Body of pancreas (tissue), 4 donors: ENCODE data around the gene PHTF2. TPM values are rescaled to one million over a fixed set of nuclear protein-coding genes. Genes with fewer than 3 reads are reported as not detected.

ENCODE experiments used
- ATAC-seq: fragments of 150-250 bp; one replicate; pipeline ENCODE4 v1.9.1; 2016
- DNase-seq, 4 donors: peaks; one replicate each; pipeline ENCODE4 v3.0.0-alpha.2; 2019
- H3K27ac ChIP-seq, 4 donors: fragments of 200-600 bp; sonication (generic); 1 replicate in 3 of 4; 2 replicates in 1 of 4; pipeline versions ENCODE4 v1.5.1 to v1.6.1; 2016 to 2019; ENCODE audit warnings: mild to moderate bottlenecking in 1 of 4, mixed read lengths in 1 of 4, moderate library complexity in 1 of 4
- H3K27me3 ChIP-seq, 2 donors: fragments of 200-600 bp; sonication (generic); one replicate each; pipeline ENCODE4 v1.6.0; 2016; ENCODE audit warnings: mild to moderate bottlenecking in 1 of 2
- H3K36me3 ChIP-seq, 2 donors: fragments of 200-600 bp; sonication (generic); replicated peaks in 1 of 2; 2 replicates each; pipeline ENCODE4 v1.5.1; 2016; ENCODE audit warnings: low read depth in 2 of 2; ENCODE audit not compliant: insufficient read depth in 1 of 2
- H3K4me1 ChIP-seq: fragments of 200-600 bp; sonication (generic); one replicate; pipeline ENCODE4 v1.6.0; 2016
- H3K4me3 ChIP-seq, 2 donors: fragments of 200-600 bp; sonication (generic); 1 replicate in 1 of 2; 2 replicates in 1 of 2; pipeline ENCODE4 v1.5.1; 2016 to 2019
- H3K9me3 ChIP-seq, 3 donors: fragments of 200-600 bp; sonication (generic); 1 replicate in 2 of 3; 2 replicates in 1 of 3; pipeline ENCODE4 v1.5.1; 2016
- CTCF ChIP-seq, 7 experiments: fragments of 450-650 bp in 4 of 7; fragments of 200-600 bp in 3 of 7; sonication (generic) in 3 of 7; IDR thresholded peaks; one replicate each; pipeline ENCODE4 v1.5.1; 2016 to 2019; ENCODE audit warnings: antibody characterized with exemption in 7 of 7
- POLR2A ChIP-seq, 3 donors: fragments of 450-650 bp; IDR thresholded peaks; one replicate each; pipeline ENCODE4 v1.6.1; 2016; ENCODE audit warnings: antibody characterized with exemption in 3 of 3, mild to moderate bottlenecking in 2 of 3
- WGBS, 2 donors: methylation state at CpG; one replicate each; pipeline ENCODE4 v1.1.5; 2017; 5-methylcytosine and 5-hydroxymethylcytosine counted together
- intact Hi-C: fragments of 100-400 bp; cut with DNase I; formaldehyde crosslinking; loops from one replicate; pipeline ENCODE4 v1.15.1; 2023
- total RNA-seq, 2 donors: library from RNA; depleted of rRNA; stranded (reverse); fragments of >200 nt; gene quantifications; one replicate each; pipeline ENCODE4 v1.1.0, GENCODE V29; 2016

Gene PHTF2
- total RNA-seq, 2 donors from 2014 or later, result 7.9 to 9.6 TPM

DNA sequence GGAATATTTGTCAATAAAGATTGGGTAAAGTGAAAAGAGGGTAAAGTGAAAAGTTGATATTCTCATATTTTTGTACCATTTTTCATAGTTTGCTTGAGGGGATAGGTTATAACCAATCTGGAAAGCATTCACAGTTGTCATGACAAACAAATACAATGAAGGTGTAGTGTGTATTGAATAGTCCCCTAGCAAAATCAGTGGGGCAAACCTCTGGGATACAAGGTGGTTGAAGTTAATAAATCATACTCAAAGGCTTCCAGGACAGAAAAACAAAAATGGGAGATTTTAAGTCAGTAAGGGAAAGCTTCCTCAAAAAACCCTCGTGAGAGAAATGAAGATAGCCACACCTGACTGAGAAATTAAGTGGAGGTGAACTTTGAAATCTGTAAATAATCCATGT, 39.4 kb downstream of the PHTF2 start:
- Histone ChIP-seq H3K9me3 (no peaks in the 10 kb centered on the region), H3K36me3 (no peaks in the 10 kb centered on the region), H3K4me1 (peaks cover 17% of the 10 kb centered on the region), H3K27me3 (no peaks in the 10 kb centered on the region), H3K27ac (peak overlapping the region in 1 of 4 donors; percentile 39), H3K4me3 (no peak overlapping the region)
- ATAC-seq (peak; percentile 35), DNase-seq (no peak)
- intact Hi-C loops, result no loop called here
- TF ChIP-seq CTCF (IDR thresholded peaks at IDR 0.05), result no peak
- TF ChIP-seq POLR2A (IDR thresholded peaks at IDR 0.05), result no peak
- WGBS, 2 donors, result 25 to 37% methylated on average over 1 of the region's 1 CpG

- peaks cover 17% of the 10 kb centered on the region for H3K4me1 ChIP-seq
- no peak overlapping the region for H3K27ac ChIP-seq
- no peaks in the 10 kb centered on the region for H3K27me3 ChIP-seq
- H3K4me3 ChIP-seq, result no peak overlapping the region
- H3K36me3 ChIP-seq, result no peaks in the 10 kb centered on the region
- WGBS, 2 donors, result 43 to 47% methylated on average over 3 of the region's 3 CpGs
- ATAC-seq (no peak), DNase-seq (no peak)
- intact Hi-C loops, result no loop called here
- TF ChIP-seq POLR2A (IDR thresholded peaks at IDR 0.05) (no peak), CTCF (IDR thresholded peaks at IDR 0.05) (no peak)
- H3K9me3 ChIP-seq, result no peaks in the 10 kb centered on the region
Observed at GRCh38 chr7:77838929-77839491, 40.4 kb downstream of the PHTF2 start.

DNA sequence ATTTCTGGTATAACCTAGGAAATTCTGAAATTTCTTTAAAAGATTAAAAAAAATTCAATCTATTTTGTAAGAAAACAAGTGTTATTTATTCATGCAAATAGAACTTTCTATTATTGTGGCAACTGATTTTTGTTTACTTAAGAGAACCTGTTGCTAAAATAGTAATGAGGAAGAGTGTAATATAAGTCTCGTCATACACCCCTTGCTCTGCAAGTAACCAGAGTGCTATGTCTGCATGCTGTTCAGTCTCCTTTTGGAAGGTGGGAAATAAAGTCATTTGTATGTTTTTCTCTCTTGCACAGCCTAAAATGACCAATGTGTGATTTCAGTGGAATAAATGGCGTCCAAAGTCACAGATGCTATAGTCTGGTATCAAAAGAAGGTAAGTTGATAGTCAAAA, 41.3 kb downstream of the PHTF2 start:
- DNase-seq, result no peak
- H3K27ac ChIP-seq, result no peak overlapping the region
- H3K4me3 ChIP-seq, result no peak overlapping the region
- no peak for ATAC-seq
- peaks cover 11% of the 10 kb centered on the region for H3K4me1 ChIP-seq
- no peaks in the 10 kb centered on the region for H3K36me3 ChIP-seq
- H3K27me3 ChIP-seq, result no peaks in the 10 kb centered on the region
- no peak for TF ChIP-seq POLR2A (IDR thresholded peaks at IDR 0.05)
- no peak for TF ChIP-seq CTCF (IDR thresholded peaks at IDR 0.05)
- 72 to 87% methylated on average over 2 of the region's 2 CpGs for WGBS, 2 donors
- no peaks in the 10 kb centered on the region for H3K9me3 ChIP-seq
- intact Hi-C loops, result no loop called here

- no peak for DNase-seq
- intact Hi-C loops, result no loop called here
- Histone ChIP-seq H3K27ac (no peak overlapping the region), H3K27me3 (no peaks in the 10 kb centered on the region), H3K4me1 (peaks cover 4% of the 10 kb centered on the region), H3K9me3 (no peaks in the 10 kb centered on the region), H3K4me3 (no peak overlapping the region), H3K36me3 (no peaks in the 10 kb centered on the region)
- no peak for TF ChIP-seq CTCF (IDR thresholded peaks at IDR 0.05)
- TF ChIP-seq POLR2A (IDR thresholded peaks at IDR 0.05), result no peak
- no peak for ATAC-seq
- 92 to 93% methylated on average over 2 of the region's 2 CpGs for WGBS, 2 donors
Observed at GRCh38 chr7:77843194-77843593, 44.6 kb downstream of the PHTF2 start.
